GM18861 (cell line): ENCODE measurements around the gene ZNF646.
A peak's percentile ranks its signal among the peaks of the same experiment; 100 is the strongest.

Source experiments
- ATAC-seq: cut with Tn5 transposase; IDR thresholded peaks from one replicate; pipeline ENCODE4 v1.9.1; 2021; ENCODE audit not compliant: unreplicated experiment

Gene ZNF646

DNA sequence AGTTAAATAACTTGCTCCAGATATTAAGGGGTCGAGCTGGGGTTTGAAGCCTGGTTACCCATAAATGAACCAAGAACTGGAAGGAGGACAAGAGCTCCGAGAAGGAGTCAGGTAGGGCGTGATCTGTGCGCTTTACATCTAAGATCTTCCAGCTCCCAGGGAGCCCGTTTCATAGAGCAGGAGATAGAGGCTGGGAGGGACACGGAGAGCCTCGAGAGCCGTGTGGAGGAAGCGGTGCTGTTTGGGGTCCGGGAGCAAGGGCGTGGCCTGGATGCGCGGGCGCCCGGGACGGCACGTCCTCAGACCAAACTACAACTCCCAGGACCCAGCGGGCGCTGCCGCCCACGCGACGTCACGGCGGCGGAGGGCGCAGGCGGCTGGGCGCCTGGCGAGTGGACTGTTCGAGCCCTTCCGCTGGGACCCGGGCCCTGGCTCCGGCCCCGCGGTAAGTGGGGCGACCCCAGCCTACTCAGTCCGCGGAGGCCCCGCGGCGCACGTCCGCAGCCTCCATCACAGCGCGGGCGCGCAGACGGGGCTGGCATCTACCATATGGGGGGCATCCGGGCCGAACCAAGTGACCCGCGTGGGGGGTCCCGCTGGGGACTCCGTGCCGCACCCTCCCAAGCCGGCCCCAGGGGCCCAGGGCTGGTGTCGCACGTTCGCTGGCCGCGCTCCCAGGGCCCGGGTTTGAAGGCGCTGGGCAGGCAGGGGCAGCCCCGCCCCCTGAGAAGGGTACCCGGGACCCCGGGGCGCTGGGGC lies 34.0 kb downstream of the ZNF646 start, which contains the start of gene BCKDK:
BCKDK (plus strand) TSS at position 352 of the 759 bp plus-strand sequence. CDS start 838 bp downstream, outside the sequence.
- ATAC-seq = peak; percentile 70

- ATAC-seq = no peak
Measured at GRCh38 chr16:31108794-31109558, 34.8 kb downstream of the ZNF646 start.

- ATAC-seq = no peak
Measured at GRCh38 chr16:31109622-31110021, 35.4 kb downstream of the ZNF646 start.

DNA sequence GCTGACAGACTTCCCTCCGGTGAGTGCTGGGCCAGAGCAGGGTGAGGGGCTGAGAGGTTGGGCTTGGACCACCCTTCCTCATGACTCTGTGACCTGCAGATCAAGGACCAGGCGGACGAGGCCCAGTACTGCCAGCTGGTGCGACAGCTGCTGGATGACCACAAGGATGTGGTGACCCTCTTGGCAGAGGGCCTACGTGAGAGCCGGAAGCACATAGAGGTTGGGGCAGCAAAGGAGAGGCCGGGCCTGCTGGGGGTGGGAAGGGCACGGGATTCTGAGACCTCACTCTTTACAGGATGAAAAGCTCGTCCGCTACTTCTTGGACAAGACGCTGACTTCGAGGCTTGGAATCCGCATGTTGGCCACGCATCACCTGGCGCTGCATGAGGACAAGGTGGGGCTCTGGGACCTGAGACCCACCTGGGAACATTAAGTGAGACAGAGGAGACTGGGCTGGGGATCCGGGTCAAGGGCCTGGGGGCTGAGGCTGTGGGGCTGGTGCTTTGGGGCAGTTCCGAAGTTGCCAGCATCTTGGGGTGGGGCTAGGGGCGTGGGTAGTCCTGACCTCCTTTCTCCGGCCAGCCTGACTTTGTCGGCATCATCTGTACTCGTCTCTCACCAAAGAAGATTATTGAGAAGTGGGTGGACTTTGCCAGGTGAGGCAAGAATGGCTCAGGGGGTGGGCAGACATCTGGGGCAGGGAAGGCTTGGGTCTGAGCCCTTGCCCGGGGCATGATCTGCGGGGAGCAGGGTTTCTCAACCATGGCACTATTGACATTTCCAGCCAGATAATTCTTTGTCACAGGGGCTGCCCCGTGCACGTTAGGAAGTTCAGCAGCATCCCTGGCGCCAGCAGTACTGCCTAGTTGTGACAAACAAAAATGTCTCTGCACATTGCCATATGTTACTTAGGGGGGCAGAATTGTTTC lies 36.1 kb downstream of the ZNF646 start:
- no peak for ATAC-seq

GRCh38 chr16:31111881-31112466 lies 37.8 kb downstream of the ZNF646 start:
- no peak for ATAC-seq

DNA sequence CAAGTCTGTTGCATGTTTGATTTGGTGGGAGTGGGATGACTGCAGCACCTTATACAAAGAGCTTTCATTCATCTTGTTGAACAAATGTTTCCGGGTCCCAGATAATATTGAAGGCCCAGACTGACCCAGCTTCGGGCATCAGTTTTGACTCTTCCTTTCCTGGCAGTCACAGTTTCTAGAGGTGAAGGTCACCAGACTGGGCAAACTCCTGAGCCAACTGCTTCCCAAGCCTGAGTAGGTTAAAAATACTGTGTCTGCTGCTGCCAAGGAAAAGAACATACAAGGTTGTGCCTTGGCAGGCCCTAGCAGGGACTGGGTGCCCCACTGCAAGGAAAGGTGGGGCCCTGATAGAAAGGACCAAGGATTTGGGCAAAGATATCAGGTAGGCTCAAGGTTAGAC lies 38.5 kb downstream of the ZNF646 start:
- ATAC-seq = no peak

DNA sequence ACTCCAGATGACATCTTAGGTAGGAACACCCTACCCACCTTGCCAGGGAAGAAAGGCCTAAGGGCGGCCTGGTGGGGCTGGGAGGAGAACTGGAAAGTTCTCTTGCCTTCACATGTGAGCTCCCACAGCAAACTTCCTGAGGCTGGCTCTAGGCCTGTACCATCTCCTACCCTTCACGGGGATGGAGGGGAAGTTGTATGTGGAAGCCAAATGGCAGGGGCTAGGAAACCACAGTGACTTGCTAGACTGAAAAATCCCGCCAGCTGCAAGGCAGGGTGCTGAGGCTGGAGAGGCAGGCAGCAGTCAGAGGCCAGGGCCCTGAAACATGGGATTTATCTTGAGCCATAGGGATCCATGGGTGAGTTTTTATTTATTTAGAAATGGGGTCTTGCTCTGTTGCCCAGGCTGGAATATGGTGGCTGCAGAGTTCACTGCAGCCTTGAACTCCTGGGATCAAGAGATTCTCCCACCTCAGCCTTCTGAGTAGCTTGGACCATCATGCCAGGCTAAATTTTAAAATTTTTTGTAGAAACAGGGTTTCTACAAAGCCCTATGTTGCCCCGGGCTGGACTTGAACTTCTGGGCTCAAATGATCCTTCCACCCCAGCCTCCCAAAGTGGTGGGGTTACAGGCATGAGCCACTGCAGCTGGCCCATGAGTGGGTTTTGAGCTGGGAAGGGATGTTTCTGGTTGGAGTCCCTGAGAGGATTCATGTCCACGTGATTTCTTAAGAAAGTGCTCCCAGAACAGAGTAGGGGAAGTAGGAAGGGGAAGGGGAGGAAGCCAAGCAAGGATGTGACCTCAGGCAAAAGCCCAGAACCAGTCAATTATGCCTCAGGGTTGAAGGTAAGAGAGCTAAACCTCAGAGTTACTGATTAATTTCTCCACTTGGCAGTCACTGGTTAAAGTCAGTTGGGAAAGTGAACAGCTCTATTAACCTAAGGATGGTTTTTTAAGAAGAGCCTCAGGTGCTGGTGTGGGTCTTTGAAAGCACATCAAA lies 39.2 kb downstream of the ZNF646 start:
- peak; percentile 30 for ATAC-seq

GRCh38 chr16:31114468-31114867 lies 40.2 kb downstream of the ZNF646 start:
- no peak for ATAC-seq

DNA sequence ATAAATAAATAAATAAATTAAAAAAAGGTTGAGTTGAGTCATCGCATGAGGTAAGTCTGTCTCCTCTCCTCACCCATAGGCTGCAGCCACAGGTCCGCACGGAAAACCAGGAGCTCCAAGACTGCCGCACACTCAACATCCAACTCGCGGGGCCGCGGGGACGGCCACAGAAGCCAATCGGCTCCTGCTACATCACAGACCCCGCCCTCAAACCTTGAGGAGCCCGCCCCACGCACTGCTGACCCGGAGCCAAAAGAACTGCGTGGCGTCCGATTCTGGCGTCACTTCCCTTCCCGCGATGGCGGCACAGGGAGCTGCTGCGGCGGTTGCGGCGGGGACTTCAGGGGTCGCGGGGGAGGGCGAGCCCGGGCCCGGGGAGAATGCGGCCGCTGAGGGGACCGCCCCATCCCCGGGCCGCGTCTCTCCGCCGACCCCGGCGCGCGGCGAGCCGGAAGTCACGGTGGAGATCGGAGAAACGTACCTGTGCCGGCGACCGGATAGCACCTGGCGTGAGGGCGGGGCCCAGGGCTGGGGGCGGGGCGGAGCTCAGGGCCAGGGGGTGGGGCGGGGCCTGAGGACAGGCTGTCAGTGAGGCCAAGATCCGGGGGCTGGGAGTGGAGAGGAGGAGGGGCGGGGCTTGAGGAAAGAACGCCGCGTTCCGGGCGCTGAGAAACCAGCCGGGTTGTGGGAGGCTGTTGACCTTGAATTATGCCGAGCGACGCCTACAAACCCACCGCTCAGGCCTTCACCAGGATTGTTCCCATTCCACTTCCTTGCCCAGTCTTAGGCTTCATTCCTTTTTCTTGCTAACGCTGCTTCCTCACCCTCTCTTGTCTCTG lies 43.4 kb downstream of the ZNF646 start, which contains the start of gene KAT8:
KAT8 (plus strand) TSS at position 281 of the 839 bp plus-strand sequence; CDS start at position 299, 18 bp downstream.
- peak; percentile 74 for ATAC-seq

DNA sequence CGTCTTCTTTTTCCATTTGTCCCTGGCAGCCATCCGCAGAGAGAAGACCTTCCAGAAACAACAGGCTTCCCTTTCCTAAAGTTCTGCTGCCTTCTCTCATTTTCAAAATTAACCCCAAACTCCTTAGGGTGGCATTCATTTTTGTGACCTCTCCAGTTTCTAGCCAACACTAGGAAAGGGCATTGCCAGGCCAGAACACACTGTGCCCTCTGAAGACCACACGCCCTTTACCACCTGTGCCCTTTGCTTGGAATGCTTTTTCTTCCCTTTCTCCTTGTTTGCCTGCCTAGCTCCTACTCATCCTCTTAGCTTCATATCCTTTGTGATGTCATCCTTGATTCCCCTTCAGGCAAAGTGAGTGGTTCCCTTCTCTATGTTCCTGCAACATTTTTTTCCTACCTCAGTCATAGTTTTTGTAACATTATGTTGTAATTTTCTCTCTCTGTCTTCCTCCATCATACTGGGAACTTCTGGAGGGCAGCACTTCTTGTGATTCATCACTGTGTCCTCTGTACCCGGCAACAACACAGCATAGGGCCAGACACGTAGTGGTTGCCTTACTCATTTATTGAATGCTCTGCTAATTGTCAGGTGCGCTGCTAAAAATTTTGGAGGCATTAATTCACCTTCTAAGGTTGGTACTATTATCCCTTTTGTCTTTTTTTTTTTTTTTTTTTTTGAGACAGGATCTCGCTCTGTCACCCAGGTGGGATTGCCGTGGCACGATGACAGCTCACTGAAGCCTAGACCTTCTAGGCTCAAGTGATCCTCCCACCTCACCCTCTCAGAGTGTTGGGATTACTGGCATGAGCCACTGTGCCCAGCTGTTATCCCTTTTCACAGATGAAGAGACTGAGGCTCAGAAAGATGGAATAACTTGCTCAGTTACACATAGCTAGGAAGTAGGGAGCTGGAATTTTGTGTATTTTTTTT lies 44.3 kb downstream of the ZNF646 start:
- no peak for ATAC-seq

DNA sequence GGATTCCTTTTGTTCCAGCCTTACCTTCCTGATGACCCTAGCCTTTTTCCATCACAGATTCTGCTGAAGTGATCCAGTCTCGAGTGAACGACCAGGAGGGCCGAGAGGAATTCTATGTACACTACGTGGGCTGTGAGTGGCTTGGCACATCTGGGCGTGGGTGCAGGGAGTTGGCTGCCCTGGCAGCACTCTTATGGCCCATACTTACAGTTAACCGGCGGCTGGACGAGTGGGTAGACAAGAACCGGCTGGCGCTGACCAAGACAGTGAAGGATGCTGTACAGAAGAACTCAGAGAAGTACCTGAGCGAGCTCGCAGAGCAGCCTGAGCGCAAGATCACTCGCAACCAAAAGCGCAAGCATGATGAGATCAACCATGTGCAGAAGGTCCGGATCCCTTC lies 45.9 kb downstream of the ZNF646 start:
- ATAC-seq = no peak

GRCh38 chr16:31125844-31126243 lies 51.6 kb downstream of the ZNF646 start:
- ATAC-seq = no peak

GRCh38 chr16:31127182-31127581 lies 53.0 kb downstream of the ZNF646 start:
- ATAC-seq = no peak

DNA sequence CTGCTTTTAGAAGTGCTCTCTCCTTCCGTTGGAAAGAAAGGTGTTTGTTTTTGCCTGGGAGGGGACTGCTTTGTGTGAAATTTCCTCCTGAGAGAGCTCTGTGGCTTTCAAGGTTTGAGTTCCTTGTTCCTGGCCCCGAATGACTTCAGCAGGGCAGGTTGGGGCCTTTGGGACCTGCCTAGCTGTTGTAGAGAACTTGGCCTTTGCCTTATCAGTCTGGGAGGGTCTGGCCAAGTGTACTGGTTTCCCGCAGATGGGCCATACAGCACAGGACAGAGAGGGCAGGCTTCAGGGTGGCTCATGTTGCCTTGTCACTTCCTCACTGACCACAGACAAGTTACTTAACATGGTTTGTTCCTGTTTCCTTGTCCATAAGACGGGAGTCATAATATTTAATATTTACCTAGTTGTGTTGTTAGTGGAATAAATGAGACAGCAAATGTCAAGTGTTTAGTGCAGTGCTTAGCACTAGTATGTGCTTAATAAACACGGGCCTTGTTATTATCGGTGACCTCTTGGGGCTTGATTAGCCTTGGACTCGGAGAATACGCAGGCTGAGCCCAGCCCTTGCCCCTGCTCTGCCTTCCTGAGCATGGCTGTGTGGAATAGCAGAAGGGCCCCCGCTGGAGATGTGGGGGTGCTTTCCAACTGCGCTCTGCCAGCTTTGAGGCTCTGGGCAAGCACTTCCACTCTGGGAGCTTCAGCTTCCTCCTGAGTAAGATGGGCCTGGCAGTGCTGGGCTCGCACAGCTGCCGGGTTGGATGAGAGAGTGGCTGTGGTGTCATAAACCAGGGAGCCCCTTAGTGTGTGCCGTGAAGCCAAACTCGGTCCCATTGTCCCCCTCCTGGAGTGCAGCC lies 54.7 kb downstream of the ZNF646 start:
- no peak for ATAC-seq

DNA sequence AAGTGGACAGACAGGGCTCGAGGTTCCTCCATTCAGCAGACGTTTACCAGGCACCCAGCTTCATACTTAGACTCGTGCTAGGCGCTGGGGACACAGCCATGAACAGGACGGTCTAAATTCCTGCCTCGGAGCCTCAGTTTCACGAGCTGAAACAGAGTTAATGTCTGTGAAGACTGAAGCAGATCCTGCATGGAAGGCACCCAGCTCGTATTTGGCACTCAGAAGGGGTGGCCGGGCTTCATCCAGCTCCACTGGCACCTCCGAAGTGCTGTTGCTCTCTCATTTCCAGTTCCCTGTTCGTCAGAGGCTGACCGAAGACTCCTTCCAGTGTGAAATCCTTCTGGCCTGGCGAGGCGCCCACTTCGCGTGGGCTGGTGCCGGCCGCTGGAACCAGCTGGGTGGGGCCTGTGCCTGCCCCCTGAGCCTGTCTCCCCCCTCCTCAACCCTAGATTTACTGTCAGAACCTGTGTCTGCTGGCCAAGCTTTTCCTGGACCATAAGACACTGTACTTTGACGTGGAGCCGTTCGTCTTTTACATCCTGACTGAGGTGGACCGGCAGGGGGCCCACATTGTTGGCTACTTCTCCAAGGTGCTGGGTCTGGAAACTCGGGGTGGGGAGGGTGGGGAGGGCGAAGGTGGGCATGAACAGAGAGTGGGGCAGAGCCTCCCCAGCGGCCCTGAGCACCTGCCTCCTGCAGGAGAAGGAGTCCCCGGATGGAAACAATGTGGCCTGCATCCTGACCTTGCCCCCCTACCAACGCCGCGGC lies 55.5 kb downstream of the ZNF646 start:
- no peak for ATAC-seq
